Measurements from ENCODE around the gene CCDC102A. TPM values are rescaled to one million over a fixed set of nuclear protein-coding genes. Genes with fewer than 3 reads are reported as not detected.

CCDC102A gene
- total RNA-seq, 1 experiment from 2014 or later: 5.2 TPM

DNA sequence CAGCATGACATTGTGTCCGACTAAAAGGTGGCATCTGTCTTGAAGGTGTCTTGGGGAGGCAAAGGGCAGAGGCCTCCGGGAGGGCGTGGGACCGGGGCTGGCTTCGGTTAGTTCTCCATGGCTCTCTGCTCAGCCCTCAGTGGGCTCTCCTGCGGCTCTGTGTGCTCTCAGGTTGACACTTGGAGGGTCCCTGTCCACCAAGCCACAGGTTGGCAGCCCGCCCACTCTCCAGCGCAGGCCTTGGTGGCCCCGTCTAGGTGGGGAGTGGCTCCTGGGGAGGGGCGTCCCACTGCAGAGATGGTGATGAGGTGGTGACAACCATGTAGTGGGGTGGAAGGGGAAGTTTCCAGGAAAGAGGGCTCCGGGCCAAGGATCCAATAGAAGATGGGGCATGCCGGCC is 37.7 kb upstream of the CCDC102A start:
- CTCF ChIA-PET: no interaction called here

DNA sequence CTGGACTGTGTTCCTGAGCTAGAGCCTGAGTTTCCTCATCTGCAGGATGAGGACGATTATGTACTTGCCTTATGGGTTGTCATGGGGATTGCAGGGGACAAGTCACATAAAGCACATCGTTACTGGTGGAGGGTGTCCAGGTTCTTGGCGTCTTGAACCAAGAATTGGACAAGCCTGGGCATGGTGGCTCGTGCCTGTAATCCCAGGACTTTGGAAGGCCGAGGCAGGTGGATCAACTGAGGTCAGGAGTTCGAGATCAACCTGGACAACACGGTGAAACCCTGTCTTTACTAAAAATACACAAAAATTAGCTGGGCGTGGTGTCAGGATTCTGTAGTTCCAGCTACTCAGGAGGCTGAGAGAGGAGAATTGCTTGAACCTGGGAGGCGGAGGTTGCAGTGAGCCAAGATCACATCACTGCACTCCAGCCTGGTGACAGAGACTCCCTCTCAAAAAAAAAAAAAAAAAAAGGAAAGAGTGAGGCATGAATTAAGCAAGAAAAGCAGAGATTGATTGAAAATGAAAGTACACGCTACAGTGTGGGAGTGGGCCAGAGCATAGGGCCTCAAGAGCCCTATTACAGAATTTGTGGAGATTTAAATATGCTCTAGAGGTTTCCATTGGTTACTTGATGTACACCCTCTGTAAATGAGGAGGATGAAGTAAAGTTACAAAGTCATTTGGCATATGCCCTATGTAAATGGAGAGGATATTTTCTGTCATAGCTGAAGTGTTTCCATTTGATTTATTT is 36.8 kb upstream of the CCDC102A start:
- ChIA-PET CTCF (no interaction called here), POLR2A (no interaction called here)
- no peak for TF ChIP-seq GTF2I (CRISPR knock-in tag; conservative IDR thresholded peaks at IDR 0.05)

More for the DNA sequence above, 37.7 kb upstream of the CCDC102A start:
- H3K9me3 Mint-ChIP-seq: peaks cover 12% of the 10 kb centered on the region
- peaks cover 14% of the 10 kb centered on the region for H3K36me3 Mint-ChIP-seq
- no peak overlapping the region for H3K27ac Mint-ChIP-seq
- no peak overlapping the region for H3K4me3 Mint-ChIP-seq
- no peak for TF ChIP-seq ZNF121 (CRISPR knock-in tag; IDR thresholded peaks at IDR 0.05)
- no peak for TF ChIP-seq PRRX2 (CRISPR knock-in tag; IDR thresholded peaks at IDR 0.05)
- no peak for TF ChIP-seq SP1 (CRISPR knock-in tag; conservative IDR thresholded peaks at IDR 0.05)
- TF ChIP-seq ZNF317 (CRISPR knock-in tag; IDR thresholded peaks at IDR 0.05; ENCODE audit: borderline replicate concordance, low read depth): no peak
- TF ChIP-seq, protein P1, sequence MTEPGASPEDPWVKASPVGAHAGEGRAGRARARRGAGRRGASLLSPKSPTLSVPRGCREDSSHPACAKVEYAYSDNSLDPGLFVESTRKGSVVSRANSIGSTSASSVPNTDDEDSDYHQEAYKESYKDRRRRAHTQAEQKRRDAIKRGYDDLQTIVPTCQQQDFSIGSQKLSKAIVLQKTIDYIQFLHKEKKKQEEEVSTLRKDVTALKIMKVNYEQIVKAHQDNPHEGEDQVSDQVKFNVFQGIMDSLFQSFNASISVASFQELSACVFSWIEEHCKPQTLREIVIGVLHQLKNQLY (CRISPR knock-in tag; IDR thresholded peaks at IDR 0.05): no peak
- TF ChIP-seq, protein P2, sequence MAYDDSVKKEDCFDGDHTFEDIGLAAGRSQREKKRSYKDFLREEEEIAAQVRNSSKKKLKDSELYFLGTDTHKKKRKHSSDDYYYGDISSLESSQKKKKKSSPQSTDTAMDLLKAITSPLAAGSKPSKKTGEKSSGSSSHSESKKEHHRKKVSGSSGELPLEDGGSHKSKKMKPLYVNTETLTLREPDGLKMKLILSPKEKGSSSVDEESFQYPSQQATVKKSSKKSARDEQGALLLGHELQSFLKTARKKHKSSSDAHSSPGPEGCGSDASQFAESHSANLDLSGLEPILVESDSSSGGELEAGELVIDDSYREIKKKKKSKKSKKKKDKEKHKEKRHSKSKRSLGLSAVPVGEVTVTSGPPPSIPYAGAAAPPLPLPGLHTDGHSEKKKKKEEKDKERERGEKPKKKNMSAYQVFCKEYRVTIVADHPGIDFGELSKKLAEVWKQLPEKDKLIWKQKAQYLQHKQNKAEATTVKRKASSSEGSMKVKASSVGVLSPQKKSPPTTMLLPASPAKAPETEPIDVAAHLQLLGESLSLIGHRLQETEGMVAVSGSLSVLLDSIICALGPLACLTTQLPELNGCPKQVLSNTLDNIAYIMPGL (CRISPR knock-in tag; IDR thresholded peaks at IDR 0.05): no peak
- TF ChIP-seq, protein P3, sequence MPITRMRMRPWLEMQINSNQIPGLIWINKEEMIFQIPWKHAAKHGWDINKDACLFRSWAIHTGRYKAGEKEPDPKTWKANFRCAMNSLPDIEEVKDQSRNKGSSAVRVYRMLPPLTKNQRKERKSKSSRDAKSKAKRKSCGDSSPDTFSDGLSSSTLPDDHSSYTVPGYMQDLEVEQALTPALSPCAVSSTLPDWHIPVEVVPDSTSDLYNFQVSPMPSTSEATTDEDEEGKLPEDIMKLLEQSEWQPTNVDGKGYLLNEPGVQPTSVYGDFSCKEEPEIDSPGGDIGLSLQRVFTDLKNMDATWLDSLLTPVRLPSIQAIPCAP (CRISPR knock-in tag; IDR thresholded peaks at IDR 0.05): no peak
- no peak for TF ChIP-seq OVOL2 (CRISPR knock-in tag; IDR thresholded peaks at IDR 0.05; ENCODE audit: borderline replicate concordance)
- POLR2A ChIA-PET: no interaction called here
- ATAC-seq (no peak), DNase-seq (ENCODE audit: low spot score) (no peak)
- H3K27me3 Mint-ChIP-seq (ENCODE audit: low read depth): no peaks in the 10 kb centered on the region; the same call in 1 of the 2 replicates
- H3K4me1 Mint-ChIP-seq: no peaks in the 10 kb centered on the region

DNA sequence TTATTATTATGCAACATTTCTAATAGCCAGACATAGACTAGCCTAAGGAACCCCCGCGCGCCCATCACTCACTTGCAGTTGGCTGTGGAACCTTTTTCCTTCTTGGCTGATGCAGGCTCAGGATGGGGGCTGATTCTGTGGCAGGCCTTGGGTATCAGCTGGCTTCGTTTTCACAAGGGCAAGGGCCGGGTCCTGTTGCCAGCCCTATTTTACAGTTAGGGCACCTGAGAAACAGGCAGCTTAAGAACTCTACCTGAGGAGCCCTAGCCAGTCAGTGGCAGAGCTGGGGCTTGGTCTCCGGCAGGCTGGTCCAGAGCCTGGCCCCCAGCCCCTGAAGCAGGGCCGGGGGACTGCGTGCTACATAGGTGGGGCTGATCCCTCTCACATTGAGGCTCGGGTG is 34.7 kb upstream of the CCDC102A start:
- DNase-seq (ENCODE audit: low spot score) (no peak), ATAC-seq (no peak)
- CTCF ChIA-PET: no interaction called here
- Mint-ChIP-seq H3K36me3 (peaks cover 27% of the 10 kb centered on the region), H3K4me3 (no peak overlapping the region), H3K27me3 (ENCODE audit: low read depth) (no peaks in the 10 kb centered on the region), H3K4me1 (no peaks in the 10 kb centered on the region), H3K27ac (no peak overlapping the region), H3K9me3 (peaks cover 18% of the 10 kb centered on the region)
- POLR2A ChIA-PET: no interaction called here
- TF ChIP-seq, protein P4, sequence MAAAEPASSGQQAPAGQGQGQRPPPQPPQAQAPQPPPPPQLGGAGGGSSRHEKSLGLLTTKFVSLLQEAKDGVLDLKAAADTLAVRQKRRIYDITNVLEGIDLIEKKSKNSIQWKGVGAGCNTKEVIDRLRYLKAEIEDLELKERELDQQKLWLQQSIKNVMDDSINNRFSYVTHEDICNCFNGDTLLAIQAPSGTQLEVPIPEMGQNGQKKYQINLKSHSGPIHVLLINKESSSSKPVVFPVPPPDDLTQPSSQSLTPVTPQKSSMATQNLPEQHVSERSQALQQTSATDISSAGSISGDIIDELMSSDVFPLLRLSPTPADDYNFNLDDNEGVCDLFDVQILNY (CRISPR knock-in tag; IDR thresholded peaks at IDR 0.05): no peak
- TF ChIP-seq, protein P5, sequence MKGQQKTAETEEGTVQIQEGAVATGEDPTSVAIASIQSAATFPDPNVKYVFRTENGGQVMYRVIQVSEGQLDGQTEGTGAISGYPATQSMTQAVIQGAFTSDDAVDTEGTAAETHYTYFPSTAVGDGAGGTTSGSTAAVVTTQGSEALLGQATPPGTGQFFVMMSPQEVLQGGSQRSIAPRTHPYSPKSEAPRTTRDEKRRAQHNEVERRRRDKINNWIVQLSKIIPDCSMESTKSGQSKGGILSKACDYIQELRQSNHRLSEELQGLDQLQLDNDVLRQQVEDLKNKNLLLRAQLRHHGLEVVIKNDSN (CRISPR knock-in tag; IDR thresholded peaks at IDR 0.05): no peak
- TF ChIP-seq SOX15 (CRISPR knock-in tag; IDR thresholded peaks at IDR 0.05) (no peak), ZNF423 (CRISPR knock-in tag; IDR thresholded peaks at IDR 0.05) (no peak), ZNF232 (CRISPR knock-in tag; IDR thresholded peaks at IDR 0.05) (no peak), OVOL2 (CRISPR knock-in tag; IDR thresholded peaks at IDR 0.05; ENCODE audit: borderline replicate concordance) (no peak), SP1 (CRISPR knock-in tag; conservative IDR thresholded peaks at IDR 0.05) (no peak), MXD4 (CRISPR knock-in tag; IDR thresholded peaks at IDR 0.05; ENCODE audit: borderline replicate concordance) (no peak)
- TF ChIP-seq, protein P6, sequence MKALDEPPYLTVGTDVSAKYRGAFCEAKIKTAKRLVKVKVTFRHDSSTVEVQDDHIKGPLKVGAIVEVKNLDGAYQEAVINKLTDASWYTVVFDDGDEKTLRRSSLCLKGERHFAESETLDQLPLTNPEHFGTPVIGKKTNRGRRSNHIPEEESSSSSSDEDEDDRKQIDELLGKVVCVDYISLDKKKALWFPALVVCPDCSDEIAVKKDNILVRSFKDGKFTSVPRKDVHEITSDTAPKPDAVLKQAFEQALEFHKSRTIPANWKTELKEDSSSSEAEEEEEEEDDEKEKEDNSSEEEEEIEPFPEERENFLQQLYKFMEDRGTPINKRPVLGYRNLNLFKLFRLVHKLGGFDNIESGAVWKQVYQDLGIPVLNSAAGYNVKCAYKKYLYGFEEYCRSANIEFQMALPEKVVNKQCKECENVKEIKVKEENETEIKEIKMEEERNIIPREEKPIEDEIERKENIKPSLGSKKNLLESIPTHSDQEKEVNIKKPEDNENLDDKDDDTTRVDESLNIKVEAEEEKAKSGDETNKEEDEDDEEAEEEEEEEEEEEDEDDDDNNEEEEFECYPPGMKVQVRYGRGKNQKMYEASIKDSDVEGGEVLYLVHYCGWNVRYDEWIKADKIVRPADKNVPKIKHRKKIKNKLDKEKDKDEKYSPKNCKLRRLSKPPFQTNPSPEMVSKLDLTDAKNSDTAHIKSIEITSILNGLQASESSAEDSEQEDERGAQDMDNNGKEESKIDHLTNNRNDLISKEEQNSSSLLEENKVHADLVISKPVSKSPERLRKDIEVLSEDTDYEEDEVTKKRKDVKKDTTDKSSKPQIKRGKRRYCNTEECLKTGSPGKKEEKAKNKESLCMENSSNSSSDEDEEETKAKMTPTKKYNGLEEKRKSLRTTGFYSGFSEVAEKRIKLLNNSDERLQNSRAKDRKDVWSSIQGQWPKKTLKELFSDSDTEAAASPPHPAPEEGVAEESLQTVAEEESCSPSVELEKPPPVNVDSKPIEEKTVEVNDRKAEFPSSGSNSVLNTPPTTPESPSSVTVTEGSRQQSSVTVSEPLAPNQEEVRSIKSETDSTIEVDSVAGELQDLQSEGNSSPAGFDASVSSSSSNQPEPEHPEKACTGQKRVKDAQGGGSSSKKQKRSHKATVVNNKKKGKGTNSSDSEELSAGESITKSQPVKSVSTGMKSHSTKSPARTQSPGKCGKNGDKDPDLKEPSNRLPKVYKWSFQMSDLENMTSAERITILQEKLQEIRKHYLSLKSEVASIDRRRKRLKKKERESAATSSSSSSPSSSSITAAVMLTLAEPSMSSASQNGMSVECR (CRISPR knock-in tag; IDR thresholded peaks at IDR 0.05; ENCODE audit: borderline replicate concordance): no peak
- TF ChIP-seq, protein P7, sequence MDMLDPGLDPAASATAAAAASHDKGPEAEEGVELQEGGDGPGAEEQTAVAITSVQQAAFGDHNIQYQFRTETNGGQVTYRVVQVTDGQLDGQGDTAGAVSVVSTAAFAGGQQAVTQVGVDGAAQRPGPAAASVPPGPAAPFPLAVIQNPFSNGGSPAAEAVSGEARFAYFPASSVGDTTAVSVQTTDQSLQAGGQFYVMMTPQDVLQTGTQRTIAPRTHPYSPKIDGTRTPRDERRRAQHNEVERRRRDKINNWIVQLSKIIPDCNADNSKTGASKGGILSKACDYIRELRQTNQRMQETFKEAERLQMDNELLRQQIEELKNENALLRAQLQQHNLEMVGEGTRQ (CRISPR knock-in tag; IDR thresholded peaks at IDR 0.05): no peak
- TF ChIP-seq, protein P8, sequence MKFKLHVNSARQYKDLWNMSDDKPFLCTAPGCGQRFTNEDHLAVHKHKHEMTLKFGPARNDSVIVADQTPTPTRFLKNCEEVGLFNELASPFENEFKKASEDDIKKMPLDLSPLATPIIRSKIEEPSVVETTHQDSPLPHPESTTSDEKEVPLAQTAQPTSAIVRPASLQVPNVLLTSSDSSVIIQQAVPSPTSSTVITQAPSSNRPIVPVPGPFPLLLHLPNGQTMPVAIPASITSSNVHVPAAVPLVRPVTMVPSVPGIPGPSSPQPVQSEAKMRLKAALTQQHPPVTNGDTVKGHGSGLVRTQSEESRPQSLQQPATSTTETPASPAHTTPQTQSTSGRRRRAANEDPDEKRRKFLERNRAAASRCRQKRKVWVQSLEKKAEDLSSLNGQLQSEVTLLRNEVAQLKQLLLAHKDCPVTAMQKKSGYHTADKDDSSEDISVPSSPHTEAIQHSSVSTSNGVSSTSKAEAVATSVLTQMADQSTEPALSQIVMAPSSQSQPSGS (CRISPR knock-in tag; IDR thresholded peaks at IDR 0.05; ENCODE audit: borderline replicate concordance, low read depth): no peak

More for the DNA sequence above, 36.8 kb upstream of the CCDC102A start:
- Mint-ChIP-seq H3K4me1 (no peaks in the 10 kb centered on the region), H3K27me3 (ENCODE audit: low read depth) (no peaks in the 10 kb centered on the region), H3K36me3 (peaks cover 23% of the 10 kb centered on the region), H3K4me3 (no peak overlapping the region), H3K9me3 (peaks cover 15% of the 10 kb centered on the region), H3K27ac (no peak overlapping the region)
- ATAC-seq (no peak), DNase-seq (ENCODE audit: low spot score) (no peak)

Data from WTC11 (cell line).